Measurements from ENCODE around the gene LAMA3. TPM values are rescaled to one million over a fixed set of nuclear protein-coding genes. Genes with fewer than 3 reads are reported as not detected.

LAMA3 gene
- total RNA-seq, 3 donors from 2014 or later (not counting 1 experiment from before 2014, with no cell fraction given): not detected

GRCh38 chr18:23920054-23920453 lies 230.8 kb downstream of the LAMA3 start:
- Histone ChIP-seq H3K4me3 (ENCODE audit: low read length) (no peak overlapping the region), H3K4me1 (ENCODE audit: control insufficient read depth, insufficient read depth, low read length) (peaks cover 6% of the 10 kb centered on the region), H3K27ac (ENCODE audit: low read length) (no peak overlapping the region), H3K9me3 (ENCODE audit: control insufficient read depth, insufficient read depth, low read length) (no peaks in the 10 kb centered on the region), H3K36me3 (ENCODE audit: control insufficient read depth, insufficient read depth, low read length) (no peaks in the 10 kb centered on the region), H3K27me3 (ENCODE audit: control insufficient read depth, insufficient read depth, low read length) (peaks cover 3% of the 10 kb centered on the region)
- DNase-seq: peak in 1 of 2 donors; percentile 20
- Mint-ChIP-seq H3K4me1 (peaks cover 13 to 17% of the 10 kb centered on the region in 2 donors), H3K27ac (no peak overlapping the region), H3K9me3 (no peaks in the 10 kb centered on the region), H3K27me3 (ENCODE audit: low read depth in 2 of 2) (peaks cover 15 to 17% of the 10 kb centered on the region in 2 donors), H3K36me3 (no peaks in the 10 kb centered on the region), H3K4me3 (no peak overlapping the region)
- 80% methylated on average over 4 of the region's 4 CpGs for WGBS (ENCODE audit: insufficient coverage)
- intact Hi-C loops (cut with micrococcal nuclease): no loop called here
- TF ChIP-seq, protein P1, sequence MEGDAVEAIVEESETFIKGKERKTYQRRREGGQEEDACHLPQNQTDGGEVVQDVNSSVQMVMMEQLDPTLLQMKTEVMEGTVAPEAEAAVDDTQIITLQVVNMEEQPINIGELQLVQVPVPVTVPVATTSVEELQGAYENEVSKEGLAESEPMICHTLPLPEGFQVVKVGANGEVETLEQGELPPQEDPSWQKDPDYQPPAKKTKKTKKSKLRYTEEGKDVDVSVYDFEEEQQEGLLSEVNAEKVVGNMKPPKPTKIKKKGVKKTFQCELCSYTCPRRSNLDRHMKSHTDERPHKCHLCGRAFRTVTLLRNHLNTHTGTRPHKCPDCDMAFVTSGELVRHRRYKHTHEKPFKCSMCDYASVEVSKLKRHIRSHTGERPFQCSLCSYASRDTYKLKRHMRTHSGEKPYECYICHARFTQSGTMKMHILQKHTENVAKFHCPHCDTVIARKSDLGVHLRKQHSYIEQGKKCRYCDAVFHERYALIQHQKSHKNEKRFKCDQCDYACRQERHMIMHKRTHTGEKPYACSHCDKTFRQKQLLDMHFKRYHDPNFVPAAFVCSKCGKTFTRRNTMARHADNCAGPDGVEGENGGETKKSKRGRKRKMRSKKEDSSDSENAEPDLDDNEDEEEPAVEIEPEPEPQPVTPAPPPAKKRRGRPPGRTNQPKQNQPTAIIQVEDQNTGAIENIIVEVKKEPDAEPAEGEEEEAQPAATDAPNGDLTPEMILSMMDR (IDR thresholded peaks at IDR 0.05): no peak
- no peak for ATAC-seq

DNA sequence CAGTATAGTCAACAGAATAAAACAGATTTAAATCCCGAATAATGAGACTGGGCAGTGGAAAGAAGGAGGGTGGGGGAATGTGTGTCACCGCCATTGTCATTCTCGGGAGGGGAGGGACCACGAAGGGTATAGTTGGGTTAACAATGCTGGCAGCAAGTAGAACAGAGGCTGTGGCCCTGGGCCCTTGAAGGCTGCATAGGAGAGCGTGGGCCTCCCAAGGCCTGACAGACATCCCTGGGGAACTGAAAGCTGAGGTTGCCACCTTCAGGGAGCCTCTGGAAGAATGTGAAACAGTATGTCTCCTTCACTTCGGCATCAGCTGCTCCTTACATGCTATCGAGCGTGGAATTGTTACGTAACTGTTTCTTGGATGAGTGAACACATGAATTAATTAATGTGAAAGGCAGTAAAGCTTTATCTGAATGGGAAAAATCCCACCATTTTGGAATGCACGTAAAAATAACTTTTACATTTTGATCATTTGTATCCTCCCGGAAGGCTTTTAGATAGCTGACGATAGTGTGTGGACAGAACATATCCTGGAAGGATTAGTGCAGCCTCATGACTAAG lies 232.5 kb downstream of the LAMA3 start:
- Histone ChIP-seq H3K36me3 (ENCODE audit: control insufficient read depth, insufficient read depth, low read length) (no peaks in the 10 kb centered on the region), H3K27me3 (ENCODE audit: control insufficient read depth, insufficient read depth, low read length) (peaks cover 3% of the 10 kb centered on the region), H3K4me1 (ENCODE audit: control insufficient read depth, insufficient read depth, low read length) (peaks cover 6% of the 10 kb centered on the region), H3K27ac (ENCODE audit: low read length) (no peak overlapping the region), H3K4me3 (ENCODE audit: low read length) (no peak overlapping the region), H3K9me3 (ENCODE audit: control insufficient read depth, insufficient read depth, low read length) (no peaks in the 10 kb centered on the region)
- Mint-ChIP-seq H3K27ac (no peak overlapping the region), H3K4me1 (peaks cover 13 to 17% of the 10 kb centered on the region in 2 donors), H3K4me3 (no peak overlapping the region), H3K36me3 (no peaks in the 10 kb centered on the region), H3K27me3 (ENCODE audit: low read depth in 2 of 2) (peaks cover 15 to 17% of the 10 kb centered on the region in 2 donors), H3K9me3 (no peaks in the 10 kb centered on the region)
- TF ChIP-seq, protein P1 (IDR thresholded peaks at IDR 0.05): no peak
- DNase-seq: no peak
- intact Hi-C loops (cut with micrococcal nuclease): no loop called here
- ATAC-seq: no peak
- WGBS (ENCODE audit: insufficient coverage): 96% methylated on average over 12 of the region's 12 CpGs

GRCh38 chr18:23922939-23923338 lies 233.7 kb downstream of the LAMA3 start:
- Histone ChIP-seq H3K4me3 (ENCODE audit: low read length) (no peak overlapping the region), H3K27ac (ENCODE audit: low read length) (no peak overlapping the region), H3K36me3 (ENCODE audit: control insufficient read depth, insufficient read depth, low read length) (no peaks in the 10 kb centered on the region), H3K4me1 (ENCODE audit: control insufficient read depth, insufficient read depth, low read length) (peaks cover 6% of the 10 kb centered on the region), H3K27me3 (ENCODE audit: control insufficient read depth, insufficient read depth, low read length) (peaks cover 3% of the 10 kb centered on the region), H3K9me3 (ENCODE audit: control insufficient read depth, insufficient read depth, low read length) (no peaks in the 10 kb centered on the region)
- DNase-seq (no peak), ATAC-seq (peak in 1 of 3 donors; percentile 30)
- H3K4me1 Mint-ChIP-seq: peaks cover 13 to 17% of the 10 kb centered on the region in 2 donors
- H3K4me3 Mint-ChIP-seq: no peak overlapping the region
- WGBS (ENCODE audit: insufficient coverage): 93% methylated on average over 1 of the region's 1 CpG
- no peaks in the 10 kb centered on the region for H3K36me3 Mint-ChIP-seq
- peak overlapping the region in 1 of 2 donors; percentile 9 for H3K27ac Mint-ChIP-seq
- TF ChIP-seq, protein P1 (IDR thresholded peaks at IDR 0.05): no peak
- H3K9me3 Mint-ChIP-seq: no peaks in the 10 kb centered on the region
- peaks cover 15 to 16% of the 10 kb centered on the region in 2 donors for H3K27me3 Mint-ChIP-seq (ENCODE audit: low read depth in 2 of 2)
- intact Hi-C loops (cut with micrococcal nuclease): no loop called here

DNA sequence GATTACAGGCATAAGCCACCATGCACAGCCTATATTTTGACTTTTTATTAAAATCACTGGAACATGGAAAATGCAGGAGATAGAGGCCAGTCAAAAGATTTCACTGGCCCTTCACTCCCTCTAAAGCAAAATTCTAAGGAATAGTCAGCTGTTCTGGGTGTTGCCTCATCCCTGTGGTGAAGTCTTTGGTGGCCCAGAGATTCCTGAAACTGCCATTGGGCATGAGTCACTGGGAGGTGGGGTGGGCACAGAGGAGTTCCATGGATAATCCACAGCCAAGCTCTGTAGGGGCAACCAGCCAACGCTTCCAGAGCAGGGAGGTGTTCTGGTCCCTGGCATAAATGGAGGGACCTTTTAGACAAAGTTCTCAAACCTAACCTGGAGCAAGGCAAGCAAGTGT lies 235.6 kb downstream of the LAMA3 start:
- H3K27ac Mint-ChIP-seq: no peak overlapping the region
- H3K4me1 ChIP-seq (ENCODE audit: control insufficient read depth, insufficient read depth, low read length): peaks cover 10% of the 10 kb centered on the region
- H3K4me3 ChIP-seq (ENCODE audit: low read length): no peak overlapping the region
- no peak overlapping the region for H3K4me3 Mint-ChIP-seq
- H3K36me3 Mint-ChIP-seq: no peaks in the 10 kb centered on the region
- no peak overlapping the region for H3K27ac ChIP-seq (ENCODE audit: low read length)
- H3K9me3 Mint-ChIP-seq: no peaks in the 10 kb centered on the region
- TF ChIP-seq, protein P1 (IDR thresholded peaks at IDR 0.05): no peak
- ATAC-seq: no peak
- WGBS (ENCODE audit: insufficient coverage): 100% methylated on average over 1 of the region's 1 CpG
- peaks cover 0 to 4% of the 10 kb centered on the region in 2 donors for H3K27me3 Mint-ChIP-seq (ENCODE audit: low read depth in 2 of 2)
- no peaks in the 10 kb centered on the region for H3K9me3 ChIP-seq (ENCODE audit: control insufficient read depth, insufficient read depth, low read length)
- intact Hi-C loops (cut with micrococcal nuclease): no loop called here
- no peaks in the 10 kb centered on the region for H3K36me3 ChIP-seq (ENCODE audit: control insufficient read depth, insufficient read depth, low read length)
- no peak for DNase-seq
- H3K4me1 Mint-ChIP-seq: peaks cover 15 to 24% of the 10 kb centered on the region in 2 donors
- H3K27me3 ChIP-seq (ENCODE audit: control insufficient read depth, insufficient read depth, low read length): no peaks in the 10 kb centered on the region

All from natural killer cell (primary cell).